22Rv1 (cell line): ENCODE measurements around the gene SOCS2.

Source experiments
- ZFX ChIP-seq: fragments of 450-650 bp; IDR thresholded peaks from 2 replicates; pipeline ENCODE4 v1.6.1; 2017; ENCODE audit warnings: antibody characterized with exemption, borderline replicate concordance
- TF ChIP-seq, protein P1 (sequence below): fragments of 450-650 bp; IDR thresholded peaks from 2 replicates; pipeline ENCODE4 v1.5.1; 2017; ENCODE audit warnings: mild to moderate bottlenecking

DNA sequence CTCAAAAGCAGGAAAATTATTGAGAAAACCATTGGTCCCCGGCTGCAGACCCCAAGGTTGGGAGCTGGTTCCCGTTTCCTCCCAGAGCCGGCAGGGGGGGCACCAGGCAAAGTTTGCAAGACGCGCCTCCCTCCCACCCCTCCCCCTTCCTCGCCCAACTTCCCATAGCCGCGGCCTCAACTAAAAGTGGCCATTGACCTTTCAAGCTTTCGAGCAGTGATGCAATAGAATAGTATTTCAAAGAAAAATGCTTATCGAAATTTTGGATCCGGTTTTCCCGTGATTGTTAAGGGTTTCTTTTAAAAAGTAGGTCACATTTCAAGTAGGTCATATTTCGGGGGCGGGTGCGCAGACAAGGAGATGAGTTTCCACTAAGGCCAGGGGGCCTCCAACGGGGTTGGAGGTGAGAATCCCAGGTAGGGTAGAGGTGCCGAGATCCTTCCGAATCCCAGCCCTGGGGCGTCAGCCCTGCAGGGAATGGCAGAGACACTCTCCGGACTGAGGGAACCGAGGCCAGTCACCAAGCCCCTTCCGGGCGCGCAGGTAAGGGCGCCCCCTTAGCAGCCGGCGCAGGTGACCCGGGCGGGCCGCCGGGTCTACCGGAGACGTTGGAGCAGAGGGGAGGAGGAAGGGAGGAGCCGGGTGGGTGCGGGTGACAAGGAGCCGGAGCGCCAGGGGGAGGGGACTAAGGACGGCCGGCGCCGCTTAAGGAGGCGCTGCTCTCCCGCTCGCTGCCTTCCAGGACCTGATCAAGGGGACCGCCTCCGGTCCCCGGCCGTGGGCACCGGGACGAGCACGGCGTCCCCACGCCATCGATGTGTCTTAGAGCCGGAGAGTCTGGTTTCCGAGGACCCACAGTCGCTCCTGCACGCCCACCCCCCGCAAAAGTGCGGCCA is 2.6 kb upstream of the SOCS2 start:
- TF ChIP-seq, protein P1, sequence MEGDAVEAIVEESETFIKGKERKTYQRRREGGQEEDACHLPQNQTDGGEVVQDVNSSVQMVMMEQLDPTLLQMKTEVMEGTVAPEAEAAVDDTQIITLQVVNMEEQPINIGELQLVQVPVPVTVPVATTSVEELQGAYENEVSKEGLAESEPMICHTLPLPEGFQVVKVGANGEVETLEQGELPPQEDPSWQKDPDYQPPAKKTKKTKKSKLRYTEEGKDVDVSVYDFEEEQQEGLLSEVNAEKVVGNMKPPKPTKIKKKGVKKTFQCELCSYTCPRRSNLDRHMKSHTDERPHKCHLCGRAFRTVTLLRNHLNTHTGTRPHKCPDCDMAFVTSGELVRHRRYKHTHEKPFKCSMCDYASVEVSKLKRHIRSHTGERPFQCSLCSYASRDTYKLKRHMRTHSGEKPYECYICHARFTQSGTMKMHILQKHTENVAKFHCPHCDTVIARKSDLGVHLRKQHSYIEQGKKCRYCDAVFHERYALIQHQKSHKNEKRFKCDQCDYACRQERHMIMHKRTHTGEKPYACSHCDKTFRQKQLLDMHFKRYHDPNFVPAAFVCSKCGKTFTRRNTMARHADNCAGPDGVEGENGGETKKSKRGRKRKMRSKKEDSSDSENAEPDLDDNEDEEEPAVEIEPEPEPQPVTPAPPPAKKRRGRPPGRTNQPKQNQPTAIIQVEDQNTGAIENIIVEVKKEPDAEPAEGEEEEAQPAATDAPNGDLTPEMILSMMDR = peak; percentile 81
- TF ChIP-seq ZFX = no peak
